ENCODE results near the gene C10orf88. TPM values are rescaled to one million over a fixed set of nuclear protein-coding genes. Genes with fewer than 3 reads are reported as not detected.

C10orf88 gene
- total and polyA plus RNA-seq, 2 of the 13 experiments (the other 11 are each of a cell fraction or from before 2014, with no cell fraction given) = 4.6 to 11.8 TPM

DNA sequence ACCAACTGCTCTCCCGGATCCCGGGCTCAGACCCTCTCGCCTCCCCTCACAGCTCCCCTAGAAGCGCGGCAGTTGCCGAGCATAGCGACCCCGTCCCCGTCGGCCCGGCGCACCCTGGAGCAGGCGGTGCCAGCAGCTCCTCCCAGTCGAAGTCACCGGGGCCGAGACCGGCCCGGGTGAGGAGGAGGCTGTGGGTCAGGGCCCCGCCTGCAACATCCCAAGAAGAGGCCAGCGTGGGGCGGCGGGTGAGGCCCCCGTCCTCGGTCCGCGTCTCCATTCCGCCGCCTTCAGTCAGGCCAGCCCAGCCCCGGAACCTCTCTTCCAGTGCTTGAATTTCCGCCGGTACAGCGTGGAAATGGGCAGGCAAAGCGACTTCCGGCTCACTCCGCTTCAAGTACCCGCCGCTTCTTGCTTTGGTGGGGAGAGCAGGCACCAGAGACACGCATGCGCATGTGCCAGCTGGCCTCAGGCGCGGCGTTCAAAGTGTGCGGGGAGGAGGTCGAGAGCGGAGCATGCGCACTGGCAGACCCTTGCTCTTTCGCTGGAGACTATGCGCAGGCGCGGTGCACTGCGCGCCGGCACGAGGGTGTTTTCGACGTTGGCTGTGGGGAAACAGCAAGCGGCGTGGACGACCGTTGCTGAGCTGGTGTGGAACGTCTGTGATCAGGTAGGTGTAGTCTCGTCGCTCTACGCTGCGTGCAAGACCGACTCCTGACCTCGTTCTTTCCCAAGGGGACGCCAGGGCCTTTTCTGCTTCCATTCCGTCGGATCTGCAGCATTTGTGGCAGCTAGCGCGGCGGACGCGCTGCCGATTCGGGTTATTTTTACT is at the start of gene C10orf88 (continued):
- TF ChIP-seq, protein P1, sequence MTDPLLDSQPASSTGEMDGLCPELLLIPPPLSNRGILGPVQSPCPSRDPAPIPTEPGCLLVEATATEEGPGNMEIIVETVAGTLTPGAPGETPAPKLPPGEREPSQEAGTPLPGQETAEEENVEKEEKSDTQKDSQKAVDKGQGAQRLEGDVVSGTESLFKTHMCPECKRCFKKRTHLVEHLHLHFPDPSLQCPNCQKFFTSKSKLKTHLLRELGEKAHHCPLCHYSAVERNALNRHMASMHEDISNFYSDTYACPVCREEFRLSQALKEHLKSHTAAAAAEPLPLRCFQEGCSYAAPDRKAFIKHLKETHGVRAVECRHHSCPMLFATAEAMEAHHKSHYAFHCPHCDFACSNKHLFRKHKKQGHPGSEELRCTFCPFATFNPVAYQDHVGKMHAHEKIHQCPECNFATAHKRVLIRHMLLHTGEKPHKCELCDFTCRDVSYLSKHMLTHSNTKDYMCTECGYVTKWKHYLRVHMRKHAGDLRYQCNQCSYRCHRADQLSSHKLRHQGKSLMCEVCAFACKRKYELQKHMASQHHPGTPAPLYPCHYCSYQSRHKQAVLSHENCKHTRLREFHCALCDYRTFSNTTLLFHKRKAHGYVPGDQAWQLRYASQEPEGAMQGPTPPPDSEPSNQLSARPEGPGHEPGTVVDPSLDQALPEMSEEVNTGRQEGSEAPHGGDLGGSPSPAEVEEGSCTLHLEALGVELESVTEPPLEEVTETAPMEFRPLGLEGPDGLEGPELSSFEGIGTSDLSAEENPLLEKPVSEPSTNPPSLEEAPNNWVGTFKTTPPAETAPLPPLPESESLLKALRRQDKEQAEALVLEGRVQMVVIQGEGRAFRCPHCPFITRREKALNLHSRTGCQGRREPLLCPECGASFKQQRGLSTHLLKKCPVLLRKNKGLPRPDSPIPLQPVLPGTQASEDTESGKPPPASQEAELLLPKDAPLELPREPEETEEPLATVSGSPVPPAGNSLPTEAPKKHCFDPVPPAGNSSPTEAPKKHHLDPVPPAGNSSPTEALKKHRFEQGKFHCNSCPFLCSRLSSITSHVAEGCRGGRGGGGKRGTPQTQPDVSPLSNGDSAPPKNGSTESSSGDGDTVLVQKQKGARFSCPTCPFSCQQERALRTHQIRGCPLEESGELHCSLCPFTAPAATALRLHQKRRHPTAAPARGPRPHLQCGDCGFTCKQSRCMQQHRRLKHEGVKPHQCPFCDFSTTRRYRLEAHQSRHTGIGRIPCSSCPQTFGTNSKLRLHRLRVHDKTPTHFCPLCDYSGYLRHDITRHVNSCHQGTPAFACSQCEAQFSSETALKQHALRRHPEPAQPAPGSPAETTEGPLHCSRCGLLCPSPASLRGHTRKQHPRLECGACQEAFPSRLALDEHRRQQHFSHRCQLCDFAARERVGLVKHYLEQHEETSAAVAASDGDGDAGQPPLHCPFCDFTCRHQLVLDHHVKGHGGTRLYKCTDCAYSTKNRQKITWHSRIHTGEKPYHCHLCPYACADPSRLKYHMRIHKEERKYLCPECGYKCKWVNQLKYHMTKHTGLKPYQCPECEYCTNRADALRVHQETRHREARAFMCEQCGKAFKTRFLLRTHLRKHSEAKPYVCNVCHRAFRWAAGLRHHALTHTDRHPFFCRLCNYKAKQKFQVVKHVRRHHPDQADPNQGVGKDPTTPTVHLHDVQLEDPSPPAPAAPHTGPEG (CRISPR knock-in tag; IDR thresholded peaks at IDR 0.05) = peak; percentile 94
- TF ChIP-seq, protein P2, sequence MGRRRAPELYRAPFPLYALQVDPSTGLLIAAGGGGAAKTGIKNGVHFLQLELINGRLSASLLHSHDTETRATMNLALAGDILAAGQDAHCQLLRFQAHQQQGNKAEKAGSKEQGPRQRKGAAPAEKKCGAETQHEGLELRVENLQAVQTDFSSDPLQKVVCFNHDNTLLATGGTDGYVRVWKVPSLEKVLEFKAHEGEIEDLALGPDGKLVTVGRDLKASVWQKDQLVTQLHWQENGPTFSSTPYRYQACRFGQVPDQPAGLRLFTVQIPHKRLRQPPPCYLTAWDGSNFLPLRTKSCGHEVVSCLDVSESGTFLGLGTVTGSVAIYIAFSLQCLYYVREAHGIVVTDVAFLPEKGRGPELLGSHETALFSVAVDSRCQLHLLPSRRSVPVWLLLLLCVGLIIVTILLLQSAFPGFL (CRISPR knock-in tag; IDR thresholded peaks at IDR 0.05) = no peak
- TF ChIP-seq ZNF235 (CRISPR knock-in tag; IDR thresholded peaks at IDR 0.05; ENCODE audit: borderline replicate concordance) (no peak; the same call in none of the 2 replicates), TOE1 (CRISPR knock-in tag; IDR thresholded peaks at IDR 0.05) (no peak), ZNF317 (CRISPR knock-in tag; IDR thresholded peaks at IDR 0.05) (peak; percentile 88), ZFP90 (CRISPR knock-in tag; IDR thresholded peaks at IDR 0.05; ENCODE audit: borderline replicate concordance) (0 out of 2 replicates have a peak, but pooled peaks have one; percentile 34), USF2 (IDR thresholded peaks at IDR 0.05; ENCODE audit: low read depth, low read length) (0 out of 2 replicates have a peak, but pooled peaks have one; percentile 3), USF2 (CRISPR knock-in tag; IDR thresholded peaks at IDR 0.05; ENCODE audit: borderline replicate concordance) (peak; percentile 60; the same call in 1 of the 2 replicates), ETV6 (CRISPR knock-in tag; conservative IDR thresholded peaks at IDR 0.05) (peak; percentile 89), RFX3 (CRISPR knock-in tag; IDR thresholded peaks at IDR 0.05) (no peak), NR3C1 (CRISPR knock-in tag; IDR thresholded peaks at IDR 0.05) (no peak)
- TF ChIP-seq, protein P3, sequence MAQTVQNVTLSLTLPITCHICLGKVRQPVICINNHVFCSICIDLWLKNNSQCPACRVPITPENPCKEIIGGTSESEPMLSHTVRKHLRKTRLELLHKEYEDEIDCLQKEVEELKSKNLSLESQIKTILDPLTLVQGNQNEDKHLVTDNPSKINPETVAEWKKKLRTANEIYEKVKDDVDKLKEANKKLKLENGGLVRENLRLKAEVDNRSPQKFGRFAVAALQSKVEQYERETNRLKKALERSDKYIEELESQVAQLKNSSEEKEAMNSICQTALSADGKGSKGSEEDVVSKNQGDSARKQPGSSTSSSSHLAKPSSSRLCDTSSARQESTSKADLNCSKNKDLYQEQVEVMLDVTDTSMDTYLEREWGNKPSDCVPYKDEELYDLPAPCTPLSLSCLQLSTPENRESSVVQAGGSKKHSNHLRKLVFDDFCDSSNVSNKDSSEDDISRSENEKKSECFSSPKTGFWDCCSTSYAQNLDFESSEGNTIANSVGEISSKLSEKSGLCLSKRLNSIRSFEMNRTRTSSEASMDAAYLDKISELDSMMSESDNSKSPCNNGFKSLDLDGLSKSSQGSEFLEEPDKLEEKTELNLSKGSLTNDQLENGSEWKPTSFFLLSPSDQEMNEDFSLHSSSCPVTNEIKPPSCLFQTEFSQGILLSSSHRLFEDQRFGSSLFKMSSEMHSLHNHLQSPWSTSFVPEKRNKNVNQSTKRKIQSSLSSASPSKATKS (CRISPR knock-in tag; IDR thresholded peaks at IDR 0.05) = peak; percentile 53; the same call in 1 of the 2 replicates
- TF ChIP-seq, protein P4, sequence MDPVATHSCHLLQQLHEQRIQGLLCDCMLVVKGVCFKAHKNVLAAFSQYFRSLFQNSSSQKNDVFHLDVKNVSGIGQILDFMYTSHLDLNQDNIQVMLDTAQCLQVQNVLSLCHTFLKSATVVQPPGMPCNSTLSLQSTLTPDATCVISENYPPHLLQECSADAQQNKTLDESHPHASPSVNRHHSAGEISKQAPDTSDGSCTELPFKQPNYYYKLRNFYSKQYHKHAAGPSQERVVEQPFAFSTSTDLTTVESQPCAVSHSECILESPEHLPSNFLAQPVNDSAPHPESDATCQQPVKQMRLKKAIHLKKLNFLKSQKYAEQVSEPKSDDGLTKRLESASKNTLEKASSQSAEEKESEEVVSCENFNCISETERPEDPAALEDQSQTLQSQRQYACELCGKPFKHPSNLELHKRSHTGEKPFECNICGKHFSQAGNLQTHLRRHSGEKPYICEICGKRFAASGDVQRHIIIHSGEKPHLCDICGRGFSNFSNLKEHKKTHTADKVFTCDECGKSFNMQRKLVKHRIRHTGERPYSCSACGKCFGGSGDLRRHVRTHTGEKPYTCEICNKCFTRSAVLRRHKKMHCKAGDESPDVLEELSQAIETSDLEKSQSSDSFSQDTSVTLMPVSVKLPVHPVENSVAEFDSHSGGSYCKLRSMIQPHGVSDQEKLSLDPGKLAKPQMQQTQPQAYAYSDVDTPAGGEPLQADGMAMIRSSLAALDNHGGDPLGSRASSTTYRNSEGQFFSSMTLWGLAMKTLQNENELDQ (CRISPR knock-in tag; IDR thresholded peaks at IDR 0.05; ENCODE audit: borderline replicate concordance) = peak; percentile 39; the same call in 1 of the 2 replicates

Measured in HepG2 (cell line).